ENCODE measurements around the gene GGA2.

GRCh38 chr16:23433261-23433920, 76.9 kb downstream of the GGA2 start:
- TF ChIP-seq POLR2AphosphoS5 (IDR thresholded peaks at IDR 0.05; ENCODE audit: low read depth, low read length) (no peak), POLR2A (IDR thresholded peaks at IDR 0.05; ENCODE audit: low read depth, low read length) (no peak), TAF1 (IDR thresholded peaks at IDR 0.05; ENCODE audit: borderline replicate concordance, low read depth, low read length) (no peak)
